HG02938 (cell line): Measurements from ENCODE around the gene TRAF3IP3.

Source experiments
- ATAC-seq: cut with Tn5 transposase; IDR thresholded peaks from one replicate; pipeline ENCODE4 v1.9.1; 2021; ENCODE audit warnings: mild to moderate bottlenecking, moderate library complexity; ENCODE audit not compliant: unreplicated experiment

TRAF3IP3 gene

DNA sequence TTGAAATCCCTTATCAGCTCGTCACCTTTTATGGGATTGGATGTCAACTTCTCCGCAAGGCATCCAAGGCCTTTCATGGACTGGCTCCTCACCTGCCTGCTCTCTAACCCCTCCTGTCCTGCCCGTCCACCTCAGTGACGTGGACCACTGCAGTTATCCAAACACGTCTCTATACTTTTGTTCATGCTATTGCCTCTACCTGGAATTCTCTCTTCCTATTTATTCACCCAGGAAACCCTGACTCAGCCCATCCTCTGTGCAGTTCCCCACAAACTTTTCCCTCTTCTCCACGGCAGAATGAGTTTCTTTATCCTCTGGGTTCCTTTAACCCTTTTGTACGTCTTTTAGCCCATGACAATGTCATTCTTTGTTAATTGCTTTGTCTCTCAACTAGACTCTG lies 66.9 kb downstream of the TRAF3IP3 start:
- ATAC-seq = no peak

DNA sequence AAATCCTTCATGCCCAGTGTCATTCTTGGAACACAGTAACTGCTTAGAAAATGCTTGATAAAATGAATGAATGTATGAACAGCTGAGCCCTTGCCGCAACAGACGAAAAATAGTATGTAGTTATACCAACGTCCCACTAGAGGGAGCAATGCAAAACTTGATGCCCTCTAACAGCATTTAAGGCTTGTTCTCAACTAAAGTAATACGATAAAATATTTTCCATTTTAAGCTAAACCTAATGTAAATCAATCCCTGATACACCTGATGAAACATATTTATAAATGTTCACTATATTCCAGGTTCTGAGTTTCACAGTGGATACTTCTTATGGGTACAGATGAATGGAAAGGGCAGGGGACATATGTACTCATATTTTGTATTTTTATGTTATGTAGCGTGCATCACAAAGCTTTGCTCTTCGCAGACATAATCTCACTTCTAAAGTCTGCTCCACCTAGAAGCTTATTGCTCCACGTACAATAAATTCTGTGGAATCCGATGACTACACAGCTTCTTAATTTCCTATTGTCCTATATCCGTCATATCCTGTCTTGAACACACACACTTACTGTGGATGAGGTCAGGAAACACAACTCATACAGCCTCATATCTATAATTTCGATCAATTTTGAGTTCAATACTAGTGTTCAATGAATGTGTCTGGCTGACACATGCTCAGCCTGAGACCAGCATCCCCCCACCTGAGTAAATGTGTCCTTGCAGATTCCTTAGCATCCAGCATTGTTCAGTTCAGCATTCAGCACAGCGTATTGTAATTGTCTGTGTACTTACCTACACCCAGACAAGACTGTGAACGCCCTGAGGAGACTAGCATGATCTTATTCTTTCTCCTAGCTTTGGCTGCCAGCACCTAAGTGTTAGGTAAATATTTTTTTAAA lies 67.5 kb downstream of the TRAF3IP3 start:
- peak; percentile 53 for ATAC-seq

- no peak for ATAC-seq
Observed at GRCh38 chr1:209825591-209826434, 70.0 kb downstream of the TRAF3IP3 start.

GRCh38 chr1:209827384-209828262 lies 71.8 kb downstream of the TRAF3IP3 start, which contains the start of gene UTP25:
Gene UTP25 (plus strand): TSS chr1:209827972. CDS start chr1:209828064, 92 bp downstream.
- ATAC-seq = peak; percentile 90

GRCh38 chr1:209829716-209830115 lies 73.9 kb downstream of the TRAF3IP3 start:
- ATAC-seq = no peak

DNA sequence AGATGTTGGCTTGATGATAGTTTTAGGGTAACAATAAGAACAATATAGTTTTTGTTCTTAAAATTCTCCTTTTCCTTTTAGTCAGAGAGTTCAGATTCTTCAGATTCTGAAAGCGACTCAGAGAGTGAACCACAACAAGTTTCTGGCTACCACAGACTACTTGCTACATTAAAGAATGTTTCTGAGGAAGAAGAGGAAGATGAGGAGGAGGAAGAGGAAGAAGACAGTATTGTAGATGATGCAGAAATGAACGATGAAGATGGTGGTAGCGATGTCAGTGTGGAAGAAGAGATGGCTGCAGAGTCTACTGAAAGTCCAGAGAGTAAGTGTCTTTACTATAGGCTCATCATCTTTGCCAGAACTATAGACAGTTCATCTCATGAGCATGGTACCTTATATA lies 74.9 kb downstream of the TRAF3IP3 start:
- ATAC-seq = no peak

DNA sequence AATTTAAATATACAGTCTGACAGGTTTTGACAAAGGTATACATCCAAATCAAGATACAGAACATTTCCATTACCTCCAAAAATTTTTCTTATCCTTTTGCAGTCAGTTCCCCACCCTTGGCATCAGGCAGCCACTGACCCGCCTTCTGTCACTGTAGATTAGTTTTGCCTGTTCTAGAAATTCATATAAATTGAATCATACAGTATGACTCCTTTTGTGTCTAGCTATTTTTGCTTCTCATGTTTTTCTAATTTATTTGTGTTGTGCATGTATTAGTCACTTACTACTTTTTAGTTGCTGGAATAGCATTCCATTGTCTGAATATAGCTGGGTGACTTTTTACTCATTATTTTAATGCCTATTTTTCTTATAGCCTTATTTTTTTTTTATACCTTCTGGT lies 75.8 kb downstream of the TRAF3IP3 start:
- ATAC-seq = no peak
